ENCODE data around the gene LONP2.
"Not testable (repeated sequence)": the region's sequence is repeated elsewhere in the genome, so short reads cannot be mapped to it uniquely, and the experiment has no call there.

The LONP2 gene

GRCh38 chr16:48240147-48240546 lies 4.0 kb upstream of the LONP2 start:
- not testable (repeated sequence) for DNase-seq

GRCh38 chr16:48244863-48245195 lies 729 bp downstream of the LONP2 start:
- no peak for DNase-seq

DNA sequence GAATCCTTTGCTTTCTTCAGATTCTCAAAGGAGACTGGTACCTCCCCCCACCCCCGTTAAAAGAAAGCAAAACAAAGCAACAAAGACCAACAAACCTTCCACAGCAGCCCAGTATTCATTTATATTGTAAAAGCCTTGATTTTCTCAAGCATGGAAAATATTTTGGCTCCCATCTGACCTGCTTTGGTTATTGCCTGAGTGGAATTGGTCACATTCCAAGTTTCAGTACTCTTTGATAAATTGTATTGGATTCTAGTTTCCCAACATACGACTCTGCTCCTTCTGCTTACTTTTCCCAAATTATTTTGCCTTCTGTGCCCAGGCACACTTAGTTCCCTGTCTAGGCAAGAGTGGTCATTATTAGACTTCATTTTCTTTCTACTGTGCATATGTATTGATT lies 2.0 kb downstream of the LONP2 start:
- no peak for DNase-seq

DNA sequence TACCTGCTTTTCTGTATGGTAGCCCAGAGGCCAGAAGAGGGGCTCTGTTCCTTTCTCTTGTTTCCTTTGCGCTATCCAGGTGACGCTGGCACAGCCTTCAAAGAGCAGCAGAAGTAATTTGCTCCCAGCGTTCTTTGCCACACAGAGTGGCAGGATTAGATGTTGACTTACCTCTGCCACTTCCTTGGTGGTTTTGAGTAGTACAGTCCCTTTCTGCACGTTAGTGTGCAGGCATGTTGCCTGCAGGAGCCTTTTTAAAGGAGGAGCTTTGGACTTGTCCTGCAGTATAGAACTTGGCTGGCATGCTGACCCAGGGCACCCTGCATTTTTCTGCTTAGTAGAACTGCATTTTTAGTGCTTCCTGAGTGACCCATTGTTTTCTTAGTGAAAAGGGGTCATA lies 3.2 kb downstream of the LONP2 start, which contains the start of gene ABCC11:
Gene ABCC11 (minus strand): TSS at position 229 of the 400 bp plus-strand sequence. CDS start 15,618 bp downstream, outside the sequence.
- DNase-seq: no peak

GRCh38 chr16:48250520-48251278 lies 6.6 kb downstream of the LONP2 start:
- DNase-seq: no peak

GRCh38 chr16:48252013-48252412 lies 7.9 kb downstream of the LONP2 start:
- DNase-seq: no peak

GRCh38 chr16:48256579-48257177 lies 12.6 kb downstream of the LONP2 start:
- DNase-seq: no peak

DNA sequence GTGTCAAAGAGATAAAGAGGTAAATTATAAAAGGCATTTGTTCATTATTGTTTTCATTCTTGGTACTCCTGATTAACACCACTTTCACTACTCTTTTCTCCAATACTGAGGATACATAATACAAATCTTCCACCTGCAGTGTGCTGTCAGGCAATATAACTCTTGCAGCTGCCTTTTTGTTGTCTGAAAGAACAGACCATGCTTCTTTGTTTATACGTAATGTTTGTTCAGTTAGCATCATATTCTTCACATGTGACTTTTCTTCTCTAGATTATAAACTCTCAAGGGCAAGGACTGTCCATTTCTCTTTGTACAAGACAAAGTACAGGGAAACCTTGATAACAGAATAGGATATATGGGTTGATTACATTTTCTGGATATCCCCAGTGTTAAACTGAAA lies 17.5 kb downstream of the LONP2 start:
- DNase-seq: no peak

DNA sequence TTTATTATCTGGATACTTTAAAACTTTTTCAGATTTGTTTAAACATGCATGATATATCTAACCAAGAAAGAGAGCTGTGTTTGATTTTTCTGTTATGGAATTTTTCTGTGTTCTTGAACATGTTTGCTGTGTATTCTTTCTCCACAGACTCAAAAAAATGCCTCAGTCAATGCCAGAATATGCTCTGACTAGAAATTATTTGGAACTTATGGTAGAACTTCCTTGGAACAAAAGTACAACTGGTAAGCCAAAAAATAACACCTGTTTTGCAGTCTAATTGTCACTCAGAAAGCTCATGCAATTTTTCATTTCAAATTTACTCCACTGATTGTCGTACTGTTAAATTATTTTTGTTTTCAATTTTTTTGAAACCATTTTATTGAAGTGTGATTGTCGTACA lies 18.5 kb downstream of the LONP2 start:
- no peak for DNase-seq

- no peak for DNase-seq
These were observed 24.9 kb downstream of the LONP2 start for GRCh38 chr16:48269011-48269410.

- DNase-seq: no peak
These were observed 27.6 kb downstream of the LONP2 start for GRCh38 chr16:48271728-48272127.

- DNase-seq: no peak
These were observed 28.8 kb downstream of the LONP2 start for GRCh38 chr16:48272837-48273421.

DNA sequence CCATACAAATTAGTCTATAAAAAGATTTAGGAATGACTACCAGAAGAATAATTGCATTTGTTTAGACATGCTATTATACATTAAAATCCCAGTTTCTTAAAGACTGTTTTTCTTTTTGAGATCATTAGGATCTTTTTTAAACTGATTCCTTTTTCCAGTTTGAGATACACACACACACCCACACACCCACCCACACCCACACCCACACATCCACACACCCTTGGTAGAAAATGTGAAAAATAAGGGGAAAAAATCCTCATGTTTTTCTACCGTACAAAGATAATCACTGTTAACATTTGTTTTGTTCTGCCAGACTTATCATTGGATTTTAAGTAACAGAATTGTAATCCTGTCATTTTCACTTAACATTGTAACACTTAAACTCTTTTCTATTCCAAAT lies 30.4 kb downstream of the LONP2 start:
- DNase-seq: no peak

- DNase-seq: no peak
These were observed 32.0 kb downstream of the LONP2 start for GRCh38 chr16:48276102-48276501.

GRCh38 chr16:48277158-48277557 lies 33.1 kb downstream of the LONP2 start:
- DNase-seq: peak; percentile 25

DNA sequence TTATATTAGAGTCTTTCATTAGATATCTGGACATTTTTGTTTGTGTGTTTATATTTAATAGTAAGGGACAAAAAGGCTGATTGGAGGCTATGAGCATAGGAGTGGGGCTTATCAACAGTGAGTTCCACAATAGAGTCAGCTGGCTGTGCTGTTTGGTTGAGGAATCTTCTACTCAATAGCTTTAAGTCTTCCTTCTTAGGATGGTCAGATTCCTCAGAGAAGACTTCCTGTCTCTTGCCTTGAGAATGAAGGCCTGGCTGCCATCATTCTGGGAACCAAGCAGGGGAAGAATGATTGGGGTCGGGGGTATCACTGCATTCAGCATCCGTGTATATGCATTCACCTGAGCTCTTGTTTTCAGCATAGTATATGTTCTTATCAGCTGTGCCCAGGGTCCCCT lies 35.1 kb downstream of the LONP2 start:
- DNase-seq: no peak

DNA sequence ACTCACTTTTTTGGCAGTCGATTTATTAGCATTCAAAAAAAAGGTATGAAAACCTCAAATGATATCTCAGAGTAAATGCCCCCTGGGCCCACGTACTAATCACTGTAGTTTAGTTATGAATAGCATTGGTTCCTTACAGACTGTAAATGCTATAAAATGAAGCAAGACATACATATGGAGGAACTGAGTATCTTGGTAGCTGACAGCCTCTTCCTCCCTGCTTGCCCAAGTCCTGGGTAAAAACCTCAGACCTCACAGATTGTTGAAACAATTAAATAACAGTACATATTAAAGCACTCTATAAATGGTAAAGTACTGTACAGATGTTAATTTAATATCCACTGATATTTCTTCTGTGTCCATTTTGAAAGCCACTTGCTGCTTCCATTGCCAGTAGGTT lies 36.4 kb downstream of the LONP2 start:
- no peak for DNase-seq

DNA sequence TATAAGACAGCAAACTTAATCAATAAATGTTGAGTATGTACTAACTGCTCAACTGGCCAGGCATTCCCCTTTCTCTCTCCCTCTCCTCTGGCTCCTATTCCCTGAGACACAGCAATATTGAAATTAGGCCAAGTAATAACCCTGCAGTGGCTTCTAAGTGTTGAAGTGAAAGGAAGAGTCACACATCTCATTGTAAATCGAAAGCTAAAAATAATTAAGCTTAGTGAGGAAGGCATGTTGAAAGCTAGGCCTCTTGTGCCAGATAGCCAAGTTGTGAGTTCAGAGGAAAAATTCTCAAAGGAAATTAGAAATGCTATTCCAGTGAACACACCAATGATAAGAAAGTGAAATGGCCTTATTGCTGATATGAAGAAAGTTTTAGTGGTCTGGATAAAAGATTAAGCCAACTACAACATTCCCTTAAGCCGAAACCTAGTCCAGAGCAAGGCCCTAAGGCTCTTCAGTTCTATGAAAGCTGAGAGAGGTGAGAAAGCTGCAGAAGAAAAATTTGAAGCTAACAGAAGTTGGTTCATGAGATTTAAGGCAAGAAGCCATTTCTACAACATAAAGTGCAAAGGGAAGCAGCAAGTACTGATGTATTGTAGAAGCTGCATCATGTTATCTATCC lies 38.6 kb downstream of the LONP2 start:
- no peak for DNase-seq

DNA sequence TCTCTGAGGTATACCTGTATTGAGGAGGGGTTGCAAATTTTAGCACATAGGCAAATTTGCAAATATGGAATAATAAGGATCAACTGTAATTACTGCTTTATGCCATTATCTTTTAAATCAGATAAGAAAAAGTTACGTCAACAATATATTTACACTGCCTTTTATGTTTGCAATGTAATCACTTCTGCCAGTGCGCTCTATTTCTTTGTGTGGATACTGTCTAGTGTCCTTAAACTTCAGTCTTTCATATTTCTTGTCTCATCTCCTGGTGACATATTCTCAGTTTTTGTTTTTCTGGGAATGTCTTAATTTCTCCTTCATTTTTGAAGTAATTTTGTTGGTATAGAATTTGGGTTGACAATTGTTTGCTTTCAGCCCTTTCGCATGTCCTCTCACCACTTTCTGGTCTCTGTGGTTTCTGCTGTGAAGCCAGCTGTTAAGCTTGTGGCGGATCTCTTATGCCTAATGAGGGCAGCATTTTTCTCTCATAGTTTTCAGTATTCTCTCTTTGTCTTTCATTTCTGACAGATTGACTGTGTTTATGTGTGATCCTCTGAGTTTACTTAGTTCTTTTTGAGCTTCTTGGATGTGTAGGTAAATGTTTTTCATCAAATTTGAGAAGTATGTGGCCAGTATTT lies 40.8 kb downstream of the LONP2 start:
- no peak for DNase-seq

DNA sequence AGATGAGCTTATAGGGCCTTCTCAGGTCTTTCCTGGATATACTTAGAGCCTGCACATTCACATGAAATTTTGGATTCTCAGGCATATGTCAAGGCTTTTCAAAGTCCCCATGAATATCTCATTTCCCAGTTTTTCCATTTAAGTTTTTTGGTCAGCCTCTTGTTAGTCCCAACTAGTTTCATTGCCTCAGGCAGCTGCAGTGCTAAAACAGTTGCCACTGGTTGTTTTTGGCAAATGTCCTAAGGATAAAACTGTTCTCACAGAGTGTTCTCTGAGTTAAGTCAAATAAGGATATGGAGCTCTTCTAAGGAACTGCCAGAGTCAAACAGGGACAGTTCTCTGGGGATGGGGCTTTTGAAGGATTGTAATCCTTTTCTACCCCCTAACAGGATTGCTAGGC lies 43.1 kb downstream of the LONP2 start:
- DNase-seq: no peak

DNA sequence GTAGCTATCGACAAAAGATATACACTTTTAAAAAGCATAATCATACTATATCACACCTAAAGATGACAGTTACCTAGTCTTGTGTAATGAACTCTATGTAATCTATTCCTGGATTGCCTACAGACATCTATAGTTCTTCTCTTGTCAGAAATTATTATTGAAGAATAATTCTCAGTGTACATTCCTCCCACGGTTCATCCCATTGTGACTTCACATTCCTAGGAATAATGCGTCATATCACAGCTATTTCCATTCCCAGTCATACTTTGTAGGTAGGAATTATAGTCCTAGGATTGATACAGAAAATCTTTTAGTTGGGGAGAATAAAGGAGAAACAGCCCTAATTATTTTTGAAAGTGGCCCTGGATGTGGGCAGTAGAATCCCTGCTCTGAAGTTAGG lies 47.2 kb downstream of the LONP2 start:
- no peak for DNase-seq

- no peak for DNase-seq
These were observed 47.7 kb downstream of the LONP2 start for GRCh38 chr16:48291754-48292153.

DNA sequence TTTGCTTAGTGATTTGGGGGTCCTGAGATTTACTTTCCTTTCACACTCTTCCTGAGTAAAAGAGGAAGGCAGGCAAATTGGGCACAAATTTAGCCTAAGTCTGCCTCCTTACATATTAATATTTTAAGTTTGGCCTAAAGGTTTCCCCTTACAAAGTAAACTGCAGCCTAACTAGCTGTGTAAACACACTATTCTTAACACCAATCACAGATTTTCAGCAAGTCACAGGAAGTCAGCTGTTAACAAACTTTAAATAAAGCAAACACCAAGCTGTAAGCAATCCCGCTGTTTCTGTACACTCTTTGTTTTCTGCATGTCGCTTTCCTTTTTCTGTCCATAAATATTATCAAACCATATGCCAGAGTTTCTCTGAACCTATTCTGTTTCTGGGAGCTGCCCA lies 48.4 kb downstream of the LONP2 start:
- DNase-seq: no peak

DNA sequence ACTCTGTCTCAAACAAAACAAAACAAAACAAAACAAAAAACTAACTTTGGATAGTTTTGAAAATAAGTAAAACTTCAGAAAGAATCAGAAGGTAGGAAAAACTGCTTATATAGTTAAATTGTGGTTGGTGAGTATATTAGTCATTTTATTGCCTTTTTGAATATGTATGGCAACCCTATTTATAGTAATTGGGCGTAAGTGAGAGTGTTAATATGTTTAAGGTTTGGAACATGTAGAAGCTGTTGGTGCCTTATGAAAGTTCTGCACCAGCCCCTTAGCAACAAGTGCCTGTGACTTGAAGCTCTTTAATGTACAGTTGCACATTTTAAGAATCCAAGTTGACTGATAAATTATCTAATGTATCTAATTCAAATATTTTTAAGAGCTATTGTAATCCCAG lies 50.6 kb downstream of the LONP2 start:
- DNase-seq: no peak

Data from COR-L47 (cell line).